Lung (tissue), 12 donors: ENCODE measurements around the gene ZP2. TPM values are rescaled to one million over a fixed set of nuclear protein-coding genes. Genes with fewer than 3 reads are reported as not detected.
"Not testable (repeated sequence)": the region's sequence is repeated elsewhere in the genome, so short reads cannot be mapped to it uniquely, and the experiment has no call there.

Experiments
- ATAC-seq: fragments of 200-7000 bp; cut with Tn5 transposase; one replicate; pipeline ENCODE4 v1.9.1; 2020; ENCODE audit warnings: moderate number of reproducible peaks; ENCODE audit not compliant: insufficient read depth, low FRiP score
- DNase-seq, 3 donors: peaks; one replicate each; pipeline ENCODE4 v3.0.0-alpha.2; 2013 to 2017
- H3K27ac ChIP-seq, 2 donors: one replicate each; pipeline ENCODE4 v1.5.1; 2013; ENCODE audit warnings: mild to moderate bottlenecking in 2 of 2, moderate library complexity in 2 of 2, control low read depth in 1 of 2, inconsistent platforms in 1 of 2, low read depth in 1 of 2, low read length in 1 of 2
- H3K27me3 ChIP-seq, 3 donors: one replicate each; pipeline ENCODE4 v1.5.1; 2013; ENCODE audit warnings: low read length in 2 of 3; ENCODE audit not compliant: control insufficient read depth in 3 of 3, insufficient read depth in 3 of 3
- H3K36me3 ChIP-seq, 4 donors: one replicate each; pipeline ENCODE4 v1.5.1; 2013; ENCODE audit warnings: low read length in 4 of 4, mild to moderate bottlenecking in 1 of 4, moderate library complexity in 1 of 4; ENCODE audit not compliant: control insufficient read depth in 4 of 4, insufficient read depth in 4 of 4
- H3K4me1 ChIP-seq, 5 donors: one replicate each; pipeline ENCODE4 v1.5.1; 2013; ENCODE audit warnings: low read length in 5 of 5, mild to moderate bottlenecking in 2 of 5, moderate library complexity in 1 of 5; ENCODE audit not compliant: control insufficient read depth in 5 of 5, insufficient read depth in 5 of 5
- H3K4me3 ChIP-seq: one replicate; pipeline ENCODE4 v1.5.1; 2013; ENCODE audit warnings: mild to moderate bottlenecking, control low read depth, moderate library complexity
- H3K9ac ChIP-seq, 2 donors: one replicate each; pipeline ENCODE4 v1.5.1; 2013; ENCODE audit warnings: low read length in 2 of 2, control low read depth in 1 of 2; ENCODE audit not compliant: insufficient read depth in 1 of 2
- H3K9me3 ChIP-seq, 4 donors: one replicate each; pipeline ENCODE4 v1.5.1; 2013; ENCODE audit warnings: low read length in 3 of 4, mild to moderate bottlenecking in 1 of 4, moderate library complexity in 1 of 4; ENCODE audit not compliant: control insufficient read depth in 4 of 4, insufficient read depth in 3 of 4
- WGBS, 2 donors: extraction: QIAGEN DNeasy Blood & Tissue Kit; methylation state at CpG; one replicate each; pipeline ENCODE4 v1.1.7; 2013; 5-methylcytosine and 5-hydroxymethylcytosine counted together
- polyA plus RNA-seq, 2 donors: library from polyadenylated mRNA; stranded (reverse); fragments of 200-250 nt; gene quantifications; one replicate each; pipeline ENCODE4 v1.2.1, GENCODE V29; 2013
- total RNA-seq, 2 donors: library from RNA; depleted of rRNA in 1 of 2; stranded (reverse); fragments of >200 nt in 1 of 2; gene quantifications; one replicate each; pipeline ENCODE4 v1.2.1, GENCODE V29; 2014 to 2021
- TF ChIP-seq, protein P1 (sequence below): IDR thresholded peaks from 2 replicates; pipeline ENCODE4 v1.5.1; 2012; ENCODE audit warnings: mild to moderate bottlenecking; ENCODE audit errors: control extremely low read depth, extremely low read depth
- donor health status: control.
- donor health status: control.
- donor health status: Bipolar disorder and iron deficiency.
- donor health status: healthy.
- donor health status: DM: yes; HTN: yes; CAD: no.

ZP2 gene
- total and polyA plus RNA-seq, 4 donors, result 0.17 TPM; not detected in 3

DNA sequence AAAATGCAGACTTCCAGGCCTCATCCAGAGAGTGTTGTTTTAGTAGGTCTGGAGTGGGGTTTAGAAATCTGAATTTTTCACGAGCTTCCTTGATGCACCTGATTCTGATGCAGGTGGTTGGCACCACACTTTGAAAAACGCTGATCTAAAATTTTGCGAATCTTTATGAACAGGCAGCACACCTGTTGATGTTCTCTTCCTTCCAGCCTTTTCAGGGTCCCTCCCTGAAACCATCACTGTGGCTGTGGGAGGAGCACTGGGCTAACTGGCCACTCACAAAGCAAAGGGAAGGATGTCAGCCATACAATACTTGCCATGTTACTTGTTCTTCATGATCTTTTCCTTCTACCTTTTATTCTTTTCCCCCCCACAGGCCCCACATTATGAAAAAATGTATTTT is 38.7 kb downstream of the ZP2 start:
- no peaks in the 10 kb centered on the region for H3K4me1 ChIP-seq
- TF ChIP-seq, protein P1, sequence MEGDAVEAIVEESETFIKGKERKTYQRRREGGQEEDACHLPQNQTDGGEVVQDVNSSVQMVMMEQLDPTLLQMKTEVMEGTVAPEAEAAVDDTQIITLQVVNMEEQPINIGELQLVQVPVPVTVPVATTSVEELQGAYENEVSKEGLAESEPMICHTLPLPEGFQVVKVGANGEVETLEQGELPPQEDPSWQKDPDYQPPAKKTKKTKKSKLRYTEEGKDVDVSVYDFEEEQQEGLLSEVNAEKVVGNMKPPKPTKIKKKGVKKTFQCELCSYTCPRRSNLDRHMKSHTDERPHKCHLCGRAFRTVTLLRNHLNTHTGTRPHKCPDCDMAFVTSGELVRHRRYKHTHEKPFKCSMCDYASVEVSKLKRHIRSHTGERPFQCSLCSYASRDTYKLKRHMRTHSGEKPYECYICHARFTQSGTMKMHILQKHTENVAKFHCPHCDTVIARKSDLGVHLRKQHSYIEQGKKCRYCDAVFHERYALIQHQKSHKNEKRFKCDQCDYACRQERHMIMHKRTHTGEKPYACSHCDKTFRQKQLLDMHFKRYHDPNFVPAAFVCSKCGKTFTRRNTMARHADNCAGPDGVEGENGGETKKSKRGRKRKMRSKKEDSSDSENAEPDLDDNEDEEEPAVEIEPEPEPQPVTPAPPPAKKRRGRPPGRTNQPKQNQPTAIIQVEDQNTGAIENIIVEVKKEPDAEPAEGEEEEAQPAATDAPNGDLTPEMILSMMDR, result no peak
- ATAC-seq (no peak), DNase-seq (no peak)
- H3K27ac ChIP-seq, result no peak overlapping the region
- H3K27me3 ChIP-seq, result no peaks in the 10 kb centered on the region
- H3K4me3 ChIP-seq, result no peak overlapping the region
- no peak overlapping the region for H3K9ac ChIP-seq
- 98 to 99% methylated on average over 3 of the region's 3 CpGs for WGBS, 2 donors
- no peaks in the 10 kb centered on the region for H3K9me3 ChIP-seq
- H3K36me3 ChIP-seq, result peaks cover 10 to 31% (median 26%) of the 10 kb centered on the region in 4 donors

DNA sequence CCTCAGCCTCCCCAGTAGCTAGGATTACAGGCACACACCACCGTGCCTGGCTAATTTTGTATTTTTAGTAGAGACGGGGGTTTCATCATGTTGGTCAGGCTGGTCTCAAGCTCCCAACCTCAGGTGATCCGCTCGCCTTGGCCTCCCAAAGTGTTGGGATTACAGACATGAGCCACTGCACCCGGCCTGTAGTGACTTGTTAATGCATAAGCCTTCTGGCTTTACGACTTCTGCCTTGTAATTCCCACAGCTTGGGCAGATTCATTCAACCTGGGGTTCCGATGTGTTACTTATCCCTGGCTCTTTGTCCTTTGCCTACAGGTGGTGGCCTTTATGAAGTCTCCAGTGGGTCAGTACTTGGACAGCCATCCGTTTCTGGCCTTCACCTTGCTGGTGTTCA is 41.3 kb downstream of the ZP2 start:
- not testable (repeated sequence) for ATAC-seq, H3K4me3 ChIP-seq, H3K27me3 ChIP-seq, H3K9ac ChIP-seq, H3K27ac ChIP-seq, H3K9me3 ChIP-seq, DNase-seq, H3K4me1 ChIP-seq
- WGBS, 2 donors, result 96 to 98% methylated on average over 8 of the region's 8 CpGs
- peaks cover 6 to 38% (median 28%) of the 10 kb centered on the region in 4 donors for H3K36me3 ChIP-seq

DNA sequence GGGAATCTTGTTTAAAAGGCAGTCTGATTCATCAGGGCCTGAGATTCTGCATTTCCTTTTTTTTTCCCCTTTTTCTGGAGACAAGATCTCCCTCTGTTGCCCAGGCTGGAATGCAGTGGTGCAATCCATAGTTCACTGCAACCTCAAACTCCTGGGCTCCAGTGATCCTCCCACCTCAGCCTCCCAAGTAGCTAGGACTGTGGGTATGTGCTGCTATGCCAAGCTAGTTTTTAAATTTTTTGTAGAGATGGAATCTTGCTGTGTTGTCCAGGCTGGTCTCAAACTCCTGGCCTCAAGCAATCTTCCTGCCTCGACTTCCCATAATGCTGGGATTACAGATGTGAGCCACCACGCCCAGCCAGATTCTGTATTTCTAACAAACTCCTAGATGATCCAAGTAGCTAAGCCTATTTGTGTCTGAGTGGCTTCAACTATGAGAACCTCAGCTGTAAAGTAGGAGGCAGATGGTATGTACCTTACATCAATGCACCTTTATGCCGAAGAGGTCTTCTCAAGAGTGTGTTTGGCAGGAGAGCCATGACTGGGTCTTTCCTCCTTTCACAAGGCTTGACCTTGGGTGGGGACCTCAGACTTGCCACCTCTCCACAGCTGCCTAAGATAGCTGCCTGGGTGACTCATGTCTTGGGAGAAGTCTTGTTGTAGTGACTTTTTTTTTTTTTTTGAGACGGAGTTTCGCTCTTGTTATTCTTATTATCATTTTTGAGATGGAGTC is 42.0 kb downstream of the ZP2 start:
- WGBS, 2 donors, result 95% methylated on average over 5 of the region's 5 CpGs
- Histone ChIP-seq H3K27me3 (no peaks in the 10 kb centered on the region), H3K9ac (no peak overlapping the region), H3K27ac (no peak overlapping the region), H3K4me3 (no peak overlapping the region), H3K9me3 (no peaks in the 10 kb centered on the region), H3K36me3 (peaks cover 6 to 34% (median 25%) of the 10 kb centered on the region in 4 donors), H3K4me1 (no peaks in the 10 kb centered on the region)
- ATAC-seq, result no peak
- TF ChIP-seq, protein P1, result no peak
- DNase-seq, result no peak

DNA sequence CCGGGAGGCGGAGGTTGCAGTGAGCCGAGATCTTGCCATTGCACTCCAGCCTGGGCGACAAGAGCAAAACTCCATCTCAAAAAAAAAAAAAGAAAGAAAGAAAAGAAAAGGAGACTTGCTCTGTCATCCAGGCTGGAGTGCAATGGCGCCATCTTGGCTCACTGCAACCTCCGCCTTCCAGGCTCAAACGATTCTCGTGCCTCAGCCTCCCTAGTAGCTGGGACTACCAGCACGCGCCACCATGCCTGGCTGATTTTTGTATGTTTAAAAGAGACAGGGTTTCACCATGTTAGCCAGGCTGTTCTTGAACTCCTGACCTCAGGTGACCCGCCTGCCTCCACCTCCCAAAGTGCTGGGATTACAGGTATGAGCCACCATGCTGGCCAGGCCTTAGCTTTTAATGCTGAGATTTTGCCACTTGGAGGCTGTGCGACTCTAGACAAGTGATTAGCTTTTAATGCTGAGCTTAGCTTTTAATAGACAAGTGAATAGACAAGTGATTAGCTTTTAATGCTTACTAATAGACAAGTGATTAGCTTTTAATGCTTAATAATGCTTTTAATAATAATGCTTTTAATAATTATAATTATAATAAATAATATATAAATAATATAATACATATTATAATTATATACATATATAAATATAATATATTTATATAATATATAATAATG is 43.3 kb downstream of the ZP2 start:
- Histone ChIP-seq H3K4me1 (peaks cover 0 to 9% (median 4%) of the 10 kb centered on the region in 5 donors), H3K36me3 (peaks cover 5 to 33% (median 22%) of the 10 kb centered on the region in 4 donors), H3K9ac (no peak overlapping the region), H3K27ac (no peak overlapping the region), H3K4me3 (no peak overlapping the region), H3K27me3 (no peaks in the 10 kb centered on the region), H3K9me3 (no peaks in the 10 kb centered on the region)
- TF ChIP-seq, protein P1, result no peak
- DNase-seq (no peak), ATAC-seq (no peak)
- 96 to 97% methylated on average over 12 of the region's 12 CpGs for WGBS, 2 donors
